Left lung (tissue), 10 donors: ENCODE measurements around the gene TFDP1. TPM values are rescaled to one million over a fixed set of nuclear protein-coding genes. Genes with fewer than 3 reads are reported as not detected.

Experiments used
- ATAC-seq: fragments of 200-7000 bp; cut with Tn5 transposase; one replicate; pipeline ENCODE4 v1.9.1; 2020; ENCODE audit warnings: moderate library complexity
- DNase-seq, 4 donors: peaks; one replicate each; pipeline ENCODE4 v3.0.0-alpha.2; 2013 to 2020
- H3K27ac ChIP-seq, 2 donors: fragments of 200-600 bp; sonication (generic) in 1 of 2; one replicate each; pipeline versions ENCODE4 v1.5.0 to v1.8.0; 2020 to 2021
- H3K27me3 ChIP-seq, 2 donors: fragments of 200-600 bp; sonication (generic) in 1 of 2; one replicate each; pipeline versions ENCODE4 v1.5.0 to v1.8.0; 2020 to 2021
- H3K36me3 ChIP-seq, 2 donors: fragments of 200-600 bp; sonication (generic) in 1 of 2; one replicate each; pipeline versions ENCODE4 v1.5.0 to v1.8.0; 2020 to 2021
- H3K4me1 ChIP-seq, 2 donors: fragments of 200-600 bp; one replicate each; pipeline ENCODE4 v1.8.0; 2021
- H3K4me3 ChIP-seq, 2 donors: fragments of 200-600 bp; sonication (generic) in 1 of 2; one replicate each; pipeline versions ENCODE4 v1.5.0 to v1.8.0; 2020 to 2021; ENCODE audit warnings: mild to moderate bottlenecking in 1 of 2
- H3K9me3 ChIP-seq, 2 donors: fragments of 200-600 bp; sonication (generic) in 1 of 2; one replicate each; pipeline versions ENCODE4 v1.5.0 to v1.8.0; 2020 to 2021
- CTCF ChIP-seq, 2 donors: fragments of 200-600 bp; sonication (generic) in 1 of 2; IDR thresholded peaks; one replicate each; pipeline versions ENCODE4 v1.5.0 to v1.8.0; 2021; ENCODE audit warnings: antibody characterized with exemption in 2 of 2
- intact Hi-C, 2 donors: fragments of 100-400 bp; cut with DNase I; formaldehyde crosslinking; loops; one replicate each; pipeline versions ENCODE4 v1.11.2 to v1.14.2; 2022
- polyA plus RNA-seq, 6 donors: library from polyadenylated mRNA; unstranded; fragments of 120-200 nt; gene quantifications; one replicate each; pipeline ENCODE4 v1.2.1, GENCODE V29; 2013; ENCODE audit not compliant: insufficient read length in 6 of 6
- total RNA-seq, 2 donors: library from RNA; stranded (reverse); fragmentation: NEBNext Ultra II Directional; extraction: Animal tissue kit (Norgen Biotek cat#: 25700); gene quantifications; one replicate each; pipeline ENCODE4 v1.2.1, GENCODE V29; 2021
- donor health status: DM: no; HTN: yes; CAD: no.
- donor health status: DM: no; HTN: no; CAD: no.

The TFDP1 gene
- total and polyA plus RNA-seq, 8 donors: 48.8 to 99.5 (median 81.7) TPM

GRCh38 chr13:113648216-113648610, 63.7 kb downstream of the TFDP1 start:
- Histone ChIP-seq H3K27ac (peak overlapping the region; percentile 33 to 70), H3K27me3 (no peaks in the 10 kb centered on the region), H3K4me3 (peak overlapping the region in 1 of 2 donors; percentile 6), H3K4me1 (peaks cover 6 to 18% of the 10 kb centered on the region in 2 donors), H3K9me3 (no peaks in the 10 kb centered on the region), H3K36me3 (no peaks in the 10 kb centered on the region)
- ATAC-seq (no peak), DNase-seq (peak in 1 of 4 donors; percentile 16)
- no peak for TF ChIP-seq CTCF (IDR thresholded peaks at IDR 0.05)
- intact Hi-C loops: no loop called here

GRCh38 chr13:113649212-113649611, 64.7 kb downstream of the TFDP1 start:
- ATAC-seq: no peak
- DNase-seq: peak in 2 of 4 donors; percentile 10 to 57
- no peak for TF ChIP-seq CTCF (IDR thresholded peaks at IDR 0.05)
- H3K4me3 ChIP-seq: no peak overlapping the region
- H3K9me3 ChIP-seq: no peaks in the 10 kb centered on the region
- no peaks in the 10 kb centered on the region for H3K36me3 ChIP-seq
- intact Hi-C loops: no loop called here
- peaks cover 6 to 18% of the 10 kb centered on the region in 2 donors for H3K4me1 ChIP-seq
- no peaks in the 10 kb centered on the region for H3K27me3 ChIP-seq
- no peak overlapping the region for H3K27ac ChIP-seq

GRCh38 chr13:113650275-113650674, 65.7 kb downstream of the TFDP1 start:
- DNase-seq: peak in 2 of 4 donors; percentile 72 to 83
- no peak overlapping the region for H3K4me3 ChIP-seq
- no peaks in the 10 kb centered on the region for H3K9me3 ChIP-seq
- intact Hi-C loops: no loop called here
- H3K27ac ChIP-seq: peak overlapping the region; percentile 8 to 33
- TF ChIP-seq CTCF (IDR thresholded peaks at IDR 0.05): no peak
- no peaks in the 10 kb centered on the region for H3K27me3 ChIP-seq
- H3K36me3 ChIP-seq: no peaks in the 10 kb centered on the region
- peaks cover 6 to 18% of the 10 kb centered on the region in 2 donors for H3K4me1 ChIP-seq
- peak; percentile 70 for ATAC-seq

- intact Hi-C loops: no loop called here
- no peak for TF ChIP-seq CTCF (IDR thresholded peaks at IDR 0.05)
- Histone ChIP-seq H3K36me3 (no peaks in the 10 kb centered on the region), H3K4me1 (peaks cover 6 to 18% of the 10 kb centered on the region in 2 donors), H3K9me3 (no peaks in the 10 kb centered on the region), H3K27ac (peak overlapping the region in 1 of 2 donors; percentile 33), H3K27me3 (no peaks in the 10 kb centered on the region), H3K4me3 (no peak overlapping the region)
- DNase-seq (no peak), ATAC-seq (no peak)
Observed at GRCh38 chr13:113650731-113651148, 66.2 kb downstream of the TFDP1 start.

GRCh38 chr13:113651511-113652403, 67.2 kb downstream of the TFDP1 start:
- intact Hi-C loops: no loop called here
- no peak overlapping the region for H3K4me3 ChIP-seq
- ATAC-seq: no peak
- no peak for TF ChIP-seq CTCF (IDR thresholded peaks at IDR 0.05)
- H3K27me3 ChIP-seq: no peaks in the 10 kb centered on the region
- peak in 2 of 4 donors; percentile 21 to 74 for DNase-seq
- H3K27ac ChIP-seq: no peak overlapping the region
- H3K4me1 ChIP-seq: peaks cover 5 to 11% of the 10 kb centered on the region in 2 donors
- H3K9me3 ChIP-seq: no peaks in the 10 kb centered on the region
- no peaks in the 10 kb centered on the region for H3K36me3 ChIP-seq
